HUDEP-2 (cell line): ENCODE results near the gene DIRAS2.

Experiments used
- DNase-seq, 76 experiments: peaks; one replicate each; lab custom pipeline; 2025; ENCODE audit not compliant: unreplicated experiment in 76 of 76; lab: John Stamatoyannopoulos, UW

DIRAS2 gene

GRCh38 chr9:90613502-90613901 is 29.1 kb downstream of the DIRAS2 start:
- DNase-seq, result no peak

- no peak for DNase-seq
Observed at GRCh38 chr9:90612957-90613356, 29.7 kb downstream of the DIRAS2 start.

GRCh38 chr9:90611568-90611967 is 31.1 kb downstream of the DIRAS2 start:
- no peak for DNase-seq

- no peak for DNase-seq
Observed at GRCh38 chr9:90611121-90611520, 31.5 kb downstream of the DIRAS2 start.

- no peak for DNase-seq
Observed at GRCh38 chr9:90607701-90608516, 34.7 kb downstream of the DIRAS2 start.

GRCh38 chr9:90600029-90600428 is 42.6 kb downstream of the DIRAS2 start:
- no peak for DNase-seq

GRCh38 chr9:90598191-90598590 is 44.4 kb downstream of the DIRAS2 start:
- DNase-seq, result no peak

- no peak for DNase-seq
Observed at GRCh38 chr9:90593646-90594045, 49.0 kb downstream of the DIRAS2 start.

- no peak for DNase-seq
Observed at GRCh38 chr9:90580576-90580975, 62.0 kb downstream of the DIRAS2 start.

- DNase-seq, result no peak
Observed at GRCh38 chr9:90579181-90579580, 63.4 kb downstream of the DIRAS2 start.

- no peak for DNase-seq
Observed at GRCh38 chr9:90578126-90578815, 64.4 kb downstream of the DIRAS2 start.

GRCh38 chr9:90569511-90569910 is 73.1 kb downstream of the DIRAS2 start:
- DNase-seq, result no peak

- no peak for DNase-seq
Observed at GRCh38 chr9:90568667-90569066, 74.0 kb downstream of the DIRAS2 start.

GRCh38 chr9:90562229-90562628 is 80.4 kb downstream of the DIRAS2 start:
- no peak for DNase-seq
